HEK293 (cell line): ENCODE data around the gene HNRNPUL2.

Source experiments
- INSM2 ChIP-seq: fragments of 450-650 bp; formaldehyde crosslinking; IDR thresholded peaks from 2 replicates; pipeline ENCODE4 v1.5.1; 2016; ENCODE audit warnings: missing biosample characterization, missing genetic modification characterization
- KLF10 ChIP-seq: fragments of 450-650 bp; IDR thresholded peaks from 2 replicates; pipeline ENCODE4 v1.5.1; 2018; ENCODE audit warnings: missing biosample characterization, mild to moderate bottlenecking, missing genetic modification characterization
- KLF16 ChIP-seq: fragments of 450-650 bp; formaldehyde crosslinking; IDR thresholded peaks from 2 replicates; pipeline ENCODE4 v1.5.1; 2017; ENCODE audit warnings: missing biosample characterization, missing genetic modification characterization
- PATZ1 ChIP-seq: fragments of 450-650 bp; formaldehyde crosslinking; IDR thresholded peaks from 2 replicates; pipeline ENCODE4 v1.5.1; 2016; ENCODE audit warnings: missing biosample characterization, missing genetic modification characterization
- PRDM10 ChIP-seq: fragments of 450-650 bp; formaldehyde crosslinking; IDR thresholded peaks from 2 replicates; pipeline ENCODE4 v1.5.1; 2016; ENCODE audit warnings: missing biosample characterization, missing genetic modification characterization
- SP2 ChIP-seq: fragments of 450-650 bp; formaldehyde crosslinking; IDR thresholded peaks from 2 replicates; pipeline ENCODE4 v1.5.1; 2016; ENCODE audit warnings: missing biosample characterization, missing genetic modification characterization
- SP3 ChIP-seq: fragments of 450-650 bp; formaldehyde crosslinking; IDR thresholded peaks from 2 replicates; pipeline ENCODE4 v1.5.1; 2016; ENCODE audit warnings: missing biosample characterization, missing genetic modification characterization
- TCF7L2 ChIP-seq: IDR thresholded peaks from 2 replicates; pipeline ENCODE4 v1.6.1; 2011; ENCODE audit warnings: low read depth, mild to moderate bottlenecking, inconsistent platforms, low read length, moderate library complexity, borderline replicate concordance
- TSHZ1 ChIP-seq: fragments of 450-650 bp; formaldehyde crosslinking; IDR thresholded peaks from 2 replicates; pipeline ENCODE4 v1.5.1; 2016; ENCODE audit warnings: missing biosample characterization, missing genetic modification characterization, borderline replicate concordance
- WT1 ChIP-seq: fragments of 450-650 bp; formaldehyde crosslinking; IDR thresholded peaks from 2 replicates; pipeline ENCODE4 v1.5.1; 2016; ENCODE audit warnings: missing biosample characterization, missing genetic modification characterization
- ZBTB11 ChIP-seq: fragments of 450-650 bp; formaldehyde crosslinking; conservative IDR thresholded peaks from 2 replicates; pipeline ENCODE4 v1.5.1; 2016; ENCODE audit warnings: low read depth, missing biosample characterization, missing genetic modification characterization
- ZBTB17 ChIP-seq: fragments of 450-650 bp; formaldehyde crosslinking; IDR thresholded peaks from 2 replicates; pipeline ENCODE4 v1.5.1; 2016; ENCODE audit warnings: missing biosample characterization, missing genetic modification characterization
- ZBTB20 ChIP-seq: fragments of 450-650 bp; formaldehyde crosslinking; IDR thresholded peaks from 2 replicates; pipeline ENCODE4 v1.5.1; 2016; ENCODE audit warnings: missing biosample characterization, missing genetic modification characterization
- ZBTB8A ChIP-seq: fragments of 450-650 bp; formaldehyde crosslinking; IDR thresholded peaks from 2 replicates; pipeline ENCODE4 v1.5.1; 2016; ENCODE audit warnings: missing biosample characterization, missing genetic modification characterization
- ZNF311 ChIP-seq: fragments of 450-650 bp; formaldehyde crosslinking; IDR thresholded peaks from 2 replicates; pipeline ENCODE4 v1.5.1; 2017; ENCODE audit warnings: missing biosample characterization, missing genetic modification characterization, borderline replicate concordance
- ZNF449 ChIP-seq: fragments of 450-650 bp; formaldehyde crosslinking; IDR thresholded peaks from 2 replicates; pipeline ENCODE4 v1.5.1; 2017; ENCODE audit warnings: missing biosample characterization, mild to moderate bottlenecking, missing genetic modification characterization, moderate library complexity
- ZNF548 ChIP-seq: fragments of 450-650 bp; formaldehyde crosslinking; IDR thresholded peaks from 2 replicates; pipeline ENCODE4 v1.5.1; 2016; ENCODE audit warnings: missing biosample characterization, missing genetic modification characterization
- ZNF600 ChIP-seq: fragments of 450-650 bp; formaldehyde crosslinking; IDR thresholded peaks from 2 replicates; pipeline ENCODE4 v1.5.1; 2016; ENCODE audit warnings: missing biosample characterization, missing genetic modification characterization
- ZNF629 ChIP-seq: fragments of 450-650 bp; formaldehyde crosslinking; IDR thresholded peaks from 2 replicates; pipeline ENCODE4 v1.5.1; 2017; ENCODE audit warnings: missing biosample characterization, missing genetic modification characterization
- ZNF658 ChIP-seq: fragments of 450-650 bp; formaldehyde crosslinking; IDR thresholded peaks from 2 replicates; pipeline ENCODE4; 2016; ENCODE audit warnings: missing biosample characterization, missing genetic modification characterization
- ZNF76 ChIP-seq: fragments of 450-650 bp; formaldehyde crosslinking; IDR thresholded peaks from 2 replicates; pipeline ENCODE4; 2016; ENCODE audit warnings: low read depth, missing biosample characterization, missing genetic modification characterization, borderline replicate concordance

Gene HNRNPUL2

GRCh38 chr11:62665075-62665598, 62.1 kb downstream of the HNRNPUL2 start, which contains the start of the genes C11orf98 and CSKMT (continued):
- TF ChIP-seq TSHZ1 (no peak), KLF16 (tag by site-specific recombination) (0 out of 2 replicates have a peak, but pooled peaks have one; percentile 30), ZNF629 (0 out of 2 replicates have a peak, but pooled peaks have one; percentile 17), PATZ1 (tag by site-specific recombination) (peak; percentile 65), INSM2 (0 out of 2 replicates have a peak, but pooled peaks have one; percentile 16), ZBTB8A (peak; percentile 4; the same call in 1 of the 2 replicates), ZBTB11 (peak; percentile 89), WT1 (tag by site-specific recombination) (0 out of 2 replicates have a peak, but pooled peaks have one; percentile 5), ZNF548 (tag by site-specific recombination) (no peak), TCF7L2 (no peak), ZNF658 (tag by site-specific recombination) (no peak), KLF10 (tag by site-specific recombination) (peak; percentile 72), ZNF449 (tag by site-specific recombination) (0 out of 2 replicates have a peak, but pooled peaks have one; percentile 1), SP2 (tag by site-specific recombination) (peak; percentile 65), ZNF76 (tag by site-specific recombination) (peak; percentile 40; the same call in 1 of the 2 replicates), PRDM10 (peak; percentile 63; the same call in 1 of the 2 replicates), ZBTB17 (0 out of 2 replicates have a peak, but pooled peaks have one; percentile 22), ZNF311 (no peak), ZNF600 (tag by site-specific recombination) (0 out of 2 replicates have a peak, but pooled peaks have one; percentile 56), SP3 (tag by site-specific recombination) (peak; percentile 64), ZBTB20 (tag by site-specific recombination) (0 out of 2 replicates have a peak, but pooled peaks have one; percentile 3)
